HEK293 (cell line): ENCODE results near the gene LLGL1.

ENCODE experiments used
- KLF8 ChIP-seq: fragments of 450-650 bp; formaldehyde crosslinking; IDR thresholded peaks from 2 replicates; pipeline ENCODE4 v1.5.1; 2016; ENCODE audit warnings: missing biosample characterization, missing genetic modification characterization
- MEIS1 ChIP-seq: sonication (generic); formaldehyde crosslinking; IDR thresholded peaks from 2 replicates; pipeline ENCODE4 v1.8.1; 2022; ENCODE audit warnings: missing genetic modification reagents, mild to moderate bottlenecking, borderline replicate concordance
- PRDM2 ChIP-seq: fragments of 450-650 bp; formaldehyde crosslinking; IDR thresholded peaks from 2 replicates; pipeline ENCODE4 v1.5.1; 2016; ENCODE audit warnings: missing biosample characterization, missing genetic modification characterization, borderline replicate concordance
- SALL2 ChIP-seq: fragments of 450-650 bp; formaldehyde crosslinking; IDR thresholded peaks from 2 replicates; pipeline ENCODE4 v1.5.0; 2017; ENCODE audit warnings: missing biosample characterization, mild to moderate bottlenecking, missing genetic modification characterization, borderline replicate concordance
- SP2 ChIP-seq: fragments of 450-650 bp; formaldehyde crosslinking; IDR thresholded peaks from 2 replicates; pipeline ENCODE4 v1.5.1; 2016; ENCODE audit warnings: missing biosample characterization, missing genetic modification characterization
- SP7 ChIP-seq: fragments of 450-650 bp; formaldehyde crosslinking; IDR thresholded peaks from 2 replicates; pipeline ENCODE4 v1.5.1; 2016; ENCODE audit warnings: missing biosample characterization, missing genetic modification characterization
- ZFP41 ChIP-seq: fragments of 450-650 bp; formaldehyde crosslinking; IDR thresholded peaks from 2 replicates; pipeline ENCODE4 v1.5.1; 2016; ENCODE audit warnings: missing biosample characterization, missing genetic modification characterization, borderline replicate concordance
- ZNF133 ChIP-seq: fragments of 450-650 bp; formaldehyde crosslinking; IDR thresholded peaks from 2 replicates; pipeline ENCODE4 v1.5.1; 2016; ENCODE audit warnings: missing biosample characterization, missing genetic modification characterization
- ZNF169 ChIP-seq: fragments of 450-650 bp; formaldehyde crosslinking; IDR thresholded peaks from 2 replicates; pipeline ENCODE4 v1.5.1; 2016; ENCODE audit warnings: missing biosample characterization, missing genetic modification characterization
- ZNF174 ChIP-seq: fragments of 450-650 bp; formaldehyde crosslinking; IDR thresholded peaks from 2 replicates; pipeline ENCODE4 v1.5.0; 2017; ENCODE audit warnings: missing biosample characterization, mild to moderate bottlenecking, missing genetic modification characterization
- ZNF184 ChIP-seq: fragments of 450-650 bp; IDR thresholded peaks from 2 replicates; pipeline ENCODE4 v1.5.1; 2018; ENCODE audit warnings: missing biosample characterization, mild to moderate bottlenecking, missing genetic modification characterization
- ZNF223 ChIP-seq: fragments of 450-650 bp; formaldehyde crosslinking; IDR thresholded peaks from 2 replicates; pipeline ENCODE4 v1.5.1; 2016; ENCODE audit warnings: missing biosample characterization, missing genetic modification characterization
- ZNF239 ChIP-seq: fragments of 450-650 bp; formaldehyde crosslinking; IDR thresholded peaks from 2 replicates; pipeline ENCODE4 v1.5.1; 2016; ENCODE audit warnings: missing biosample characterization, missing genetic modification characterization
- ZNF266 ChIP-seq: fragments of 450-650 bp; formaldehyde crosslinking; IDR thresholded peaks from 2 replicates; pipeline ENCODE4 v1.5.1; 2016; ENCODE audit warnings: missing biosample characterization, missing genetic modification characterization, low read depth
- ZNF311 ChIP-seq: fragments of 450-650 bp; formaldehyde crosslinking; IDR thresholded peaks from 2 replicates; pipeline ENCODE4 v1.5.1; 2017; ENCODE audit warnings: missing biosample characterization, missing genetic modification characterization, borderline replicate concordance
- ZNF555 ChIP-seq: fragments of 450-650 bp; formaldehyde crosslinking; conservative IDR thresholded peaks from 2 replicates; pipeline ENCODE4 v1.5.1; 2017; ENCODE audit warnings: missing biosample characterization, mild to moderate bottlenecking, missing genetic modification characterization, inconsistent platforms
- ZNF626 ChIP-seq: fragments of 450-650 bp; sonication (Bioruptor Pico); formaldehyde crosslinking; IDR thresholded peaks from 2 replicates; pipeline ENCODE4 v1.5.1; 2018; ENCODE audit warnings: missing biosample characterization, missing genetic modification characterization, inconsistent platforms
- ZNF658 ChIP-seq: fragments of 450-650 bp; formaldehyde crosslinking; IDR thresholded peaks from 2 replicates; pipeline ENCODE4; 2016; ENCODE audit warnings: missing biosample characterization, missing genetic modification characterization
- ZNF664 ChIP-seq: fragments of 450-650 bp; formaldehyde crosslinking; IDR thresholded peaks from 2 replicates; pipeline ENCODE4 v1.5.1; 2016; ENCODE audit warnings: missing biosample characterization, missing genetic modification characterization
- ZNF670 ChIP-seq: fragments of 450-650 bp; formaldehyde crosslinking; IDR thresholded peaks from 2 replicates; pipeline ENCODE4 v1.5.1; 2016; ENCODE audit warnings: missing biosample characterization, missing genetic modification characterization, low read depth
- ZNF677 ChIP-seq: fragments of 450-650 bp; IDR thresholded peaks from 2 replicates; pipeline ENCODE4 v1.5.0; 2018; ENCODE audit warnings: missing biosample characterization, mild to moderate bottlenecking, missing genetic modification characterization, moderate library complexity
- ZNF701 ChIP-seq: fragments of 450-650 bp; formaldehyde crosslinking; IDR thresholded peaks from 2 replicates; pipeline ENCODE4 v1.5.1; 2016; ENCODE audit warnings: missing biosample characterization, missing genetic modification characterization
- ZNF785 ChIP-seq: fragments of 450-650 bp; formaldehyde crosslinking; IDR thresholded peaks from 2 replicates; pipeline ENCODE4 v1.5.1; 2016; ENCODE audit warnings: missing biosample characterization, missing genetic modification characterization
- ZNF837 ChIP-seq: fragments of 450-650 bp; formaldehyde crosslinking; IDR thresholded peaks from 2 replicates; pipeline ENCODE4 v1.5.1; 2016; ENCODE audit warnings: missing biosample characterization, missing genetic modification characterization
- ZSCAN30 ChIP-seq: fragments of 450-650 bp; IDR thresholded peaks from 2 replicates; pipeline ENCODE4 v1.5.1; 2018; ENCODE audit warnings: missing biosample characterization, mild to moderate bottlenecking, missing genetic modification characterization, moderate library complexity
- ZXDB ChIP-seq: fragments of 450-650 bp; formaldehyde crosslinking; IDR thresholded peaks from 2 replicates; pipeline ENCODE4 v1.5.1; 2016; ENCODE audit warnings: missing biosample characterization, missing genetic modification characterization
- TF ChIP-seq, protein P1 (sequence below): sonication (generic); formaldehyde crosslinking; IDR thresholded peaks from 2 replicates; pipeline ENCODE4 v1.8.1; 2022; ENCODE audit warnings: mild to moderate bottlenecking, moderate library complexity, missing genetic modification reagents
- TF ChIP-seq, protein P2 (sequence below): fragments of 450-650 bp; formaldehyde crosslinking; IDR thresholded peaks from 2 replicates; pipeline ENCODE4 v1.5.1; 2016; ENCODE audit warnings: missing biosample characterization, missing genetic modification characterization, low read depth

LLGL1 gene

DNA sequence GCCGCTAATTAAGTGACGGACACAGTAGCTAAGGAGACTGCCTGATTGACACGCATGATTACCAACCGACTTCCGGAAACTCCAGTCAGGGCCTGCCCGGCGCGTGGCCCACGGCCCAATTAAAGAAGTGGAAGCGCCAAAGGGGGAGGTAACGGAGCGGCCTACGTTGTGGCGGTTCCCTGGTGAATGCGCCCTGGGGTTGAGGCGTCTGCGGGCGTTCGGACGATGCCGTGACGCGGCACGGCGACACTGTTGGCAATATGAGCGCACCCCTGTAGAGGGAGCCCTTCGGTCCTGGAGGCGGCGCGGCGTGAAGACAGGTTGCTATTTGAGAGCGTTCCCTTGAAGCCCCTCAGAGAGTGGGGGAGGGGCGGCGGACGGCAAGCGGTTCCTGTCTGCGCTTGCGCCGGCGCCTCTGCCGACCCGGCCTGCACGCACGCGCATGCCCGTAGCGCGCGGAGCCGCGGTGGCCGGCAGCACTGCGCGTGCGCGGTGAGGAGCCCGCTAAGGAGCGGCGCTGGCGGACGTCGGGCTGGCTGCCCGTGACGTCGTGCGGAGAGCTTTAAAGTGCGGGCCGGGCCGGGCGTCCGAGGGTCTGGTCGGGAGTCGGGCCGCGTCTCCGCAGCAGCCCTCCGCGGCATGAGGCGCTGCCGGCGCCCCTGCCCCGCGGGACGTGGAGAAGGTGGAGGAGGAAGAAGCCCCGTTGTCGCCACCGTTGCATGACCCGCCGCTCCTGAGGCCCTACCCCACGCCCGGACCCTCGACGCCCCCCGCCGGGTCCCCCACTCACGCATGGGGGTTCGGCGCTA, 41.9 kb upstream of the LLGL1 start, which contains the start of gene ALKBH5 (continued):
- TF ChIP-seq ZNF184 (tag by site-specific recombination) (no peak), ZNF626 (tag by site-specific recombination) (no peak), ZNF311 (tag by site-specific recombination) (no peak), ZNF785 (tag by site-specific recombination) (no peak), ZSCAN30 (tag by site-specific recombination) (no peak; the same call in 1 of the 2 replicates), ZNF169 (tag by site-specific recombination) (no peak), SP2 (peak; percentile 96), ZNF223 (tag by site-specific recombination) (no peak), SP7 (tag by site-specific recombination) (peak; percentile 76), ZNF658 (no peak), ZNF670 (tag by site-specific recombination) (no peak), KLF8 (tag by site-specific recombination) (peak; percentile 15; the same call in 1 of the 2 replicates), ZXDB (tag by site-specific recombination) (peak; percentile 30), ZFP41 (tag by site-specific recombination) (no peak), ZNF701 (tag by site-specific recombination) (no peak), ZNF837 (tag by site-specific recombination) (no peak), ZNF133 (tag by site-specific recombination) (no peak), MEIS1 (CRISPR knock-in tag) (no peak), ZNF174 (tag by site-specific recombination) (no peak), ZNF266 (no peak), ZNF239 (tag by site-specific recombination) (no peak), ZNF677 (no peak), PRDM2 (tag by site-specific recombination) (no peak), ZNF555 (tag by site-specific recombination) (no peak), ZNF664 (tag by site-specific recombination) (no peak), SALL2 (tag by site-specific recombination) (no peak)
- TF ChIP-seq, protein P1, sequence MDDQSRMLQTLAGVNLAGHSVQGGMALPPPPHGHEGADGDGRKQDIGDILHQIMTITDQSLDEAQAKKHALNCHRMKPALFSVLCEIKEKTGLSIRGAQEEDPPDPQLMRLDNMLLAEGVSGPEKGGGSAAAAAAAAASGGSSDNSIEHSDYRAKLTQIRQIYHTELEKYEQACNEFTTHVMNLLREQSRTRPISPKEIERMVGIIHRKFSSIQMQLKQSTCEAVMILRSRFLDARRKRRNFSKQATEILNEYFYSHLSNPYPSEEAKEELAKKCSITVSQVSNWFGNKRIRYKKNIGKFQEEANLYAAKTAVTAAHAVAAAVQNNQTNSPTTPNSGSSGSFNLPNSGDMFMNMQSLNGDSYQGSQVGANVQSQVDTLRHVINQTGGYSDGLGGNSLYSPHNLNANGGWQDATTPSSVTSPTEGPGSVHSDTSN (CRISPR knock-in tag) = peak; percentile 98
- TF ChIP-seq, protein P2, sequence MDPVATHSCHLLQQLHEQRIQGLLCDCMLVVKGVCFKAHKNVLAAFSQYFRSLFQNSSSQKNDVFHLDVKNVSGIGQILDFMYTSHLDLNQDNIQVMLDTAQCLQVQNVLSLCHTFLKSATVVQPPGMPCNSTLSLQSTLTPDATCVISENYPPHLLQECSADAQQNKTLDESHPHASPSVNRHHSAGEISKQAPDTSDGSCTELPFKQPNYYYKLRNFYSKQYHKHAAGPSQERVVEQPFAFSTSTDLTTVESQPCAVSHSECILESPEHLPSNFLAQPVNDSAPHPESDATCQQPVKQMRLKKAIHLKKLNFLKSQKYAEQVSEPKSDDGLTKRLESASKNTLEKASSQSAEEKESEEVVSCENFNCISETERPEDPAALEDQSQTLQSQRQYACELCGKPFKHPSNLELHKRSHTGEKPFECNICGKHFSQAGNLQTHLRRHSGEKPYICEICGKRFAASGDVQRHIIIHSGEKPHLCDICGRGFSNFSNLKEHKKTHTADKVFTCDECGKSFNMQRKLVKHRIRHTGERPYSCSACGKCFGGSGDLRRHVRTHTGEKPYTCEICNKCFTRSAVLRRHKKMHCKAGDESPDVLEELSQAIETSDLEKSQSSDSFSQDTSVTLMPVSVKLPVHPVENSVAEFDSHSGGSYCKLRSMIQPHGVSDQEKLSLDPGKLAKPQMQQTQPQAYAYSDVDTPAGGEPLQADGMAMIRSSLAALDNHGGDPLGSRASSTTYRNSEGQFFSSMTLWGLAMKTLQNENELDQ = no peak
